Measurements from ENCODE around the gene NOL12.

GRCh38 chr22:37733625-37734401, 47.7 kb downstream of the NOL12 start:
- TF ChIP-seq CTCF (IDR thresholded peaks at IDR 0.05; ENCODE audit: insufficient read depth, low read length) (no peak), POLR2AphosphoS5 (IDR thresholded peaks at IDR 0.05; ENCODE audit: low read depth) (no peak), GABPA (IDR thresholded peaks at IDR 0.05; ENCODE audit: low read depth) (no peak)
